HG02759 (cell line): ENCODE results near the gene PHF2.

ENCODE experiments used
- ATAC-seq: cut with Tn5 transposase; IDR thresholded peaks from one replicate; pipeline ENCODE4 v1.9.1; 2021; ENCODE audit warnings: mild to moderate bottlenecking, moderate library complexity; ENCODE audit not compliant: unreplicated experiment

Gene PHF2

GRCh38 chr9:93693129-93693528 lies 116.7 kb downstream of the PHF2 start:
- no peak for ATAC-seq

- ATAC-seq, result no peak
These were observed 121.2 kb downstream of the PHF2 start for GRCh38 chr9:93697352-93698139.

GRCh38 chr9:93698140-93698908 lies 121.9 kb downstream of the PHF2 start:
- no peak for ATAC-seq

- ATAC-seq, result no peak
These were observed 123.3 kb downstream of the PHF2 start for GRCh38 chr9:93699650-93700049.

- no peak for ATAC-seq
These were observed 125.3 kb downstream of the PHF2 start for GRCh38 chr9:93701494-93702218.

- ATAC-seq, result no peak
These were observed 125.9 kb downstream of the PHF2 start for GRCh38 chr9:93702261-93702660.

- ATAC-seq, result no peak
These were observed 132.1 kb downstream of the PHF2 start for GRCh38 chr9:93708289-93708986.

GRCh38 chr9:93708987-93709302 lies 132.6 kb downstream of the PHF2 start:
- no peak for ATAC-seq

- ATAC-seq, result no peak
These were observed 133.4 kb downstream of the PHF2 start for GRCh38 chr9:93709600-93710369.

GRCh38 chr9:93710370-93710723 lies 134.0 kb downstream of the PHF2 start:
- no peak for ATAC-seq

GRCh38 chr9:93711002-93711401 lies 134.6 kb downstream of the PHF2 start:
- no peak for ATAC-seq

GRCh38 chr9:93712896-93713295 lies 136.5 kb downstream of the PHF2 start:
- ATAC-seq, result no peak

- ATAC-seq, result no peak
These were observed 137.3 kb downstream of the PHF2 start for GRCh38 chr9:93713716-93714115.

GRCh38 chr9:93721417-93721965 lies 145.1 kb downstream of the PHF2 start:
- ATAC-seq, result no peak

GRCh38 chr9:93724852-93725251 lies 148.5 kb downstream of the PHF2 start:
- no peak for ATAC-seq

- no peak for ATAC-seq
These were observed 149.0 kb downstream of the PHF2 start for GRCh38 chr9:93725382-93725781.

- no peak for ATAC-seq
These were observed 149.8 kb downstream of the PHF2 start for GRCh38 chr9:93726147-93726546.
